Adipocyte (in vitro differentiated cells): ENCODE measurements around the gene HECW1.

Experiments used
- DNase-seq: peaks from one replicate; pipeline ENCODE4 v3.0.0-alpha.2; 2015; ENCODE audit warnings: low read depth
- H3K27me3 ChIP-seq: replicated peaks from 2 replicates; pipeline ENCODE4 v1.7.0; 2013; ENCODE audit warnings: mild to moderate bottlenecking, low read length, moderate library complexity; ENCODE audit not compliant: control insufficient read depth, insufficient read depth
- H3K36me3 ChIP-seq: 2 replicates; pipeline ENCODE4 v1.7.0; 2013; ENCODE audit warnings: low read length, mild to moderate bottlenecking, moderate library complexity; ENCODE audit not compliant: control insufficient read depth, insufficient read depth, severe bottlenecking
- H3K4me1 ChIP-seq: 2 replicates; pipeline ENCODE4 v1.7.0; 2013; ENCODE audit warnings: mild to moderate bottlenecking, low read length, moderate library complexity; ENCODE audit not compliant: control insufficient read depth, insufficient read depth
- H3K4me3 ChIP-seq: 2 replicates; pipeline ENCODE4 v1.7.0; 2013; ENCODE audit warnings: mild to moderate bottlenecking, low read length, moderate library complexity
- H3K9ac ChIP-seq: 2 replicates; pipeline ENCODE4 v1.7.0; 2013; ENCODE audit warnings: mild to moderate bottlenecking, low read length, moderate library complexity
- H3K9me3 ChIP-seq: 2 replicates; pipeline ENCODE4 v1.7.0; 2013; ENCODE audit warnings: mild to moderate bottlenecking, low read length, moderate library complexity; ENCODE audit not compliant: control insufficient read depth

The HECW1 gene

GRCh38 chr7:43604251-43604650, 491.8 kb downstream of the HECW1 start:
- no peak for DNase-seq
- H3K36me3 ChIP-seq = peaks cover 32% of the 10 kb centered on the region
- H3K4me3 ChIP-seq = no peak overlapping the region
- H3K9ac ChIP-seq = no peak overlapping the region
- no peaks in the 10 kb centered on the region for H3K9me3 ChIP-seq
- no peaks in the 10 kb centered on the region for H3K27me3 ChIP-seq
- H3K4me1 ChIP-seq = peaks cover 6% of the 10 kb centered on the region

- DNase-seq = no peak
- Histone ChIP-seq H3K4me3 (no peak overlapping the region), H3K27me3 (no peaks in the 10 kb centered on the region), H3K9me3 (no peaks in the 10 kb centered on the region), H3K4me1 (peaks cover 24% of the 10 kb centered on the region), H3K36me3 (peaks cover 26% of the 10 kb centered on the region), H3K9ac (no peak overlapping the region)
These were observed 496.6 kb downstream of the HECW1 start for GRCh38 chr7:43609097-43609496.

- Histone ChIP-seq H3K4me1 (peaks cover 24% of the 10 kb centered on the region), H3K9ac (peak overlapping the region; percentile 43), H3K9me3 (no peaks in the 10 kb centered on the region), H3K36me3 (peaks cover 35% of the 10 kb centered on the region), H3K4me3 (peak overlapping the region; percentile 52), H3K27me3 (no peaks in the 10 kb centered on the region)
- no peak for DNase-seq
These were observed 499.7 kb downstream of the HECW1 start for GRCh38 chr7:43612128-43612527.

- Histone ChIP-seq H3K27me3 (no peaks in the 10 kb centered on the region), H3K4me1 (peaks cover 24% of the 10 kb centered on the region), H3K9me3 (no peaks in the 10 kb centered on the region), H3K4me3 (peak overlapping the region; percentile 52), H3K36me3 (peaks cover 42% of the 10 kb centered on the region), H3K9ac (peak overlapping the region; percentile 43)
- DNase-seq = peak; percentile 64
These were observed 500.4 kb downstream of the HECW1 start for GRCh38 chr7:43612599-43613589.
